Endodermal cell (in vitro differentiated cells): ENCODE data around the gene NPAS3. TPM values are rescaled to one million over a fixed set of nuclear protein-coding genes. Genes with fewer than 3 reads are reported as not detected.

ENCODE experiments used
- DNase-seq: peaks from one replicate; pipeline ENCODE4 v3.0.0-alpha.2; 2017
- H3K27ac ChIP-seq: 2 replicates; pipeline ENCODE4 v1.5.1; 2013; ENCODE audit warnings: mild to moderate bottlenecking, low read depth, low read length, moderate library complexity
- H3K27me3 ChIP-seq: 2 replicates; pipeline ENCODE4 v1.6.1; 2013; ENCODE audit warnings: mild to moderate bottlenecking, low read length, moderate library complexity; ENCODE audit not compliant: insufficient read depth, control insufficient read depth, poor library complexity, severe bottlenecking
- H3K36me3 ChIP-seq: 2 replicates; pipeline ENCODE4 v1.7.0; 2013; ENCODE audit warnings: mild to moderate bottlenecking, low read length, moderate library complexity; ENCODE audit not compliant: control insufficient read depth, insufficient read depth
- H3K4me1 ChIP-seq: one replicate; pipeline ENCODE4 v1.7.0; 2013; ENCODE audit warnings: low read length; ENCODE audit not compliant: control insufficient read depth, insufficient read depth
- H3K4me3 ChIP-seq: 2 replicates; pipeline ENCODE4 v1.5.1; 2013; ENCODE audit warnings: mild to moderate bottlenecking, low read length, moderate library complexity
- H3K9ac ChIP-seq: 2 replicates; pipeline ENCODE4 v1.6.1; 2013; ENCODE audit warnings: mild to moderate bottlenecking, low read length, moderate library complexity; ENCODE audit not compliant: poor library complexity, severe bottlenecking; ENCODE audit errors: extremely low read depth
- H3K9me3 ChIP-seq: 2 replicates; pipeline ENCODE4 v1.6.1; 2013; ENCODE audit warnings: mild to moderate bottlenecking, low read length, moderate library complexity; ENCODE audit not compliant: control insufficient read depth
- H3K27ac Mint-ChIP-seq: 2 replicates; pipeline ENCODE4 v1.8.0; 2020; ENCODE audit warnings: mixed read lengths
- H3K27me3 Mint-ChIP-seq: 2 replicates; pipeline ENCODE4 v1.8.0; 2021; ENCODE audit warnings: mild to moderate bottlenecking, mixed read lengths; ENCODE audit not compliant: insufficient read depth
- H3K36me3 Mint-ChIP-seq: 2 replicates; pipeline ENCODE4 v1.8.0; 2020; ENCODE audit warnings: low read depth, mixed read lengths
- H3K4me1 Mint-ChIP-seq: 2 replicates; pipeline ENCODE4 v1.8.0; 2020; ENCODE audit warnings: mixed read lengths
- H3K4me3 Mint-ChIP-seq: 2 replicates; pipeline ENCODE4 v1.8.0; 2020; ENCODE audit warnings: mild to moderate bottlenecking, moderate library complexity, mixed read lengths
- H3K9me3 Mint-ChIP-seq: 2 replicates; pipeline ENCODE4 v1.8.0; 2020; ENCODE audit warnings: mild to moderate bottlenecking, mixed read lengths
- CTCF ChIP-seq: fragments of 200-600 bp; sonication (generic); conservative IDR thresholded peaks from 2 replicates; pipeline ENCODE4 v1.5.0; 2021; ENCODE audit warnings: antibody characterized with exemption, mild to moderate bottlenecking
- WGBS, 2 experiments: methylation state at CpG; one replicate each; pipeline versions ENCODE4 v1.1.5 to v1.1.7; 2013; ENCODE audit warnings: missing lambda C conversion rate in 2 of 2, mixed read lengths in 1 of 2; ENCODE audit not compliant: insufficient coverage in 1 of 2, insufficient read length in 1 of 2; 5-methylcytosine and 5-hydroxymethylcytosine counted together
- total RNA-seq, 2 donors: library from RNA; stranded (reverse); fragmentation: NEBNext Ultra II Directional in 1 of 2; extraction: Animal tissue kit (Norgen Biotek cat#: 25700) in 1 of 2; gene quantifications; 2 replicates in 1 of 2; 3 replicates in 1 of 2; pipeline ENCODE4 v1.2.1, GENCODE V29; 2021

The NPAS3 gene
- total RNA-seq, 2 donors from 2014 or later, result 1.4 to 1.6 TPM

GRCh38 chr14:33675415-33676130, 736.9 kb downstream of the NPAS3 start:
- H3K4me1 ChIP-seq, result no peaks in the 10 kb centered on the region
- peaks cover 4% of the 10 kb centered on the region for H3K4me1 Mint-ChIP-seq
- no peaks in the 10 kb centered on the region for H3K9me3 ChIP-seq
- DNase-seq, result no peak
- no peaks in the 10 kb centered on the region for H3K36me3 ChIP-seq
- no peaks in the 10 kb centered on the region for H3K36me3 Mint-ChIP-seq
- WGBS, 2 experiments, result 84 to 89% methylated on average over 4 of the region's 5 CpGs
- no peak overlapping the region for H3K27ac Mint-ChIP-seq
- no peak overlapping the region for H3K27ac ChIP-seq
- H3K27me3 ChIP-seq, result no peaks in the 10 kb centered on the region
- no peaks in the 10 kb centered on the region for H3K9me3 Mint-ChIP-seq
- H3K9ac ChIP-seq, result no peak overlapping the region
- TF ChIP-seq CTCF, result no peak
- no peak overlapping the region for H3K4me3 ChIP-seq
- no peak overlapping the region for H3K4me3 Mint-ChIP-seq
- H3K27me3 Mint-ChIP-seq, result no peaks in the 10 kb centered on the region

- H3K27me3 Mint-ChIP-seq, result no peaks in the 10 kb centered on the region
- no peak overlapping the region for H3K9ac ChIP-seq
- WGBS, 2 experiments, result 42% methylated on average over 7 of the region's 7 CpGs; no CpG with 5 or more reads in 1 of the 2 experiments
Measured at GRCh38 chr14:33676135-33676566, 737.5 kb downstream of the NPAS3 start.

GRCh38 chr14:33676891-33677290, 738.2 kb downstream of the NPAS3 start:
- peaks cover 4% of the 10 kb centered on the region for H3K4me1 Mint-ChIP-seq
- H3K4me3 ChIP-seq, result no peak overlapping the region
- TF ChIP-seq CTCF, result no peak
- no peak for DNase-seq
- H3K9ac ChIP-seq, result no peak overlapping the region
- no peaks in the 10 kb centered on the region for H3K36me3 Mint-ChIP-seq
- no peaks in the 10 kb centered on the region for H3K27me3 Mint-ChIP-seq
- H3K36me3 ChIP-seq, result no peaks in the 10 kb centered on the region
- H3K27ac ChIP-seq, result no peak overlapping the region
- H3K4me3 Mint-ChIP-seq, result no peak overlapping the region
- no peaks in the 10 kb centered on the region for H3K9me3 Mint-ChIP-seq
- H3K27ac Mint-ChIP-seq, result no peak overlapping the region
- H3K4me1 ChIP-seq, result no peaks in the 10 kb centered on the region
- H3K9me3 ChIP-seq, result no peaks in the 10 kb centered on the region
- H3K27me3 ChIP-seq, result no peaks in the 10 kb centered on the region
- 99 to 100% methylated on average over 2 to 5 of the region's 5 CpGs for WGBS, 2 experiments

More at GRCh38 chr14:33676135-33676566, 737.5 kb downstream of the NPAS3 start:
- Histone ChIP-seq H3K9me3 (no peaks in the 10 kb centered on the region), H3K36me3 (no peaks in the 10 kb centered on the region), H3K27me3 (no peaks in the 10 kb centered on the region), H3K4me3 (no peak overlapping the region), H3K4me1 (no peaks in the 10 kb centered on the region), H3K27ac (no peak overlapping the region)
- H3K27ac Mint-ChIP-seq, result no peak overlapping the region
- H3K36me3 Mint-ChIP-seq, result no peaks in the 10 kb centered on the region
- H3K4me3 Mint-ChIP-seq, result no peak overlapping the region
- peaks cover 4% of the 10 kb centered on the region for H3K4me1 Mint-ChIP-seq
- no peaks in the 10 kb centered on the region for H3K9me3 Mint-ChIP-seq
- TF ChIP-seq CTCF, result peak; percentile 82
- DNase-seq, result peak; percentile 90
